COLO668 (cell line): Measurements from ENCODE around the gene IL31RA.
"Not testable (repeated sequence)": the region's sequence is repeated elsewhere in the genome, so short reads cannot be mapped to it uniquely, and the experiment has no call there.

Source experiments
- DNase-seq: peaks from one replicate; lab custom pipeline; 2025; ENCODE audit not compliant: unreplicated experiment; lab: John Stamatoyannopoulos, UW

IL31RA gene

GRCh38 chr5:55850839-55851674 lies at the start of gene IL31RA:
Gene IL31RA, plus strand, starts transcription at chr5:55851357. Its CDS starts 214 bp downstream, at chr5:55851571.
- no peak for DNase-seq

DNA sequence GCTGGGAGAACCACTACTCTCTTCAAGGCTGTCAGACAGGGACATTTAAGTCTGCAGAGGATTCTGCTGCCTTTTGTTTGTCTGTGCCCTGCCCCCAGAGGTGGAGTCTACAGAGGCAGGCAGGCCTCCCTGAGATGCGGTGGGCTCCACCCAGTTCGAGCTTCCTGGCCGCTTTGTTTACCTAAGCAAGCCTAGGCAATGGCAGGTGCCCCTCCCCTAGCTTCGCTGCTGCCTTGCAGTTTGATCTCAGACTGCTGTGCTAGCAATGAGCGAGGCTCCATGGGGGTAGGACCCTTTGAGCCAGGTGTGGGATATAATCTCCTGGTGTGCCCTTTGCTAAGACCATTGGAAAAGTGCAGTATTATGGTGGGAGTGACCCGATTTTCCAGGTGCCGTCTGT lies 42.3 kb upstream of the IL31RA start:
- DNase-seq: not testable (repeated sequence)

GRCh38 chr5:55815939-55816338 lies 35.2 kb upstream of the IL31RA start:
- not testable (repeated sequence) for DNase-seq

GRCh38 chr5:55816342-55816741 lies 34.8 kb upstream of the IL31RA start:
- no peak for DNase-seq

DNA sequence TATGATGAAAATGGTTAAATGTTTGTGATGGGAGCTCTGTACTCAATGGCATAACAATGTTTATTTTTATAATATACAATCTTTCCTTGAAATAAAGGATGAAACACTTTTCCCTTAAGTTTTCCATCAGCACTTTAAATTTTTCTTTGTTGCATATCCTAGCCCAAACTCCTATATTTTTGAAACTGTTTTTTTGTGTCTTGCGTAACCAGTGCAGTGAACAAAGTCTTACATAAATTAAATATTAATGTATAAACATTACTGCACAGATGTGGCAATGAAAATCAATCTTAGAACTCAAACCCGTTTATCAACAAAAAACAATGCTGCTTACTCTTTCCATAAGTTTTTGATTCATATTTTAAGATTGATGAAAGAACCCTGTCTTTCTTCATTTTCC lies 34.1 kb upstream of the IL31RA start:
- no peak for DNase-seq

DNA sequence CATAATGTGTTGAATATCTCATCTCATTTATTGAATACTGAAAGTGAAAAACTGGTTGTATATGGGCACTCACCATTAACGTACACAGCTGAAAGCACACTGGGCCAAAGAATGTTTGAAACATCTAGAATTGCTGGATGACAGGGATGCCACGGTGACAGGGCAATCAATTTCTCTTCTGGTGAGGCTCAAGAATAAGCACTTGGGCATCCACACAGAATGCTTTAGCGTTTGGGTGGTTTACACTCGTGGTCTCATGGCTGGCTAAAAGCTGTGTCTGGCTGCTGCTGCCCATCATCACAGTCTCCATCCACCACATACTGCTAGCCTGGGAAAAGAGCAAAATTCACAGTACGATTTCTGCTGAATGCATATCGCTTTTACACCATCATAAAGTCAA lies 30.7 kb upstream of the IL31RA start:
- DNase-seq: no peak

GRCh38 chr5:55821731-55822512 lies 29.2 kb upstream of the IL31RA start:
- no peak for DNase-seq

GRCh38 chr5:55823151-55823796 lies 27.9 kb upstream of the IL31RA start:
- no peak for DNase-seq

GRCh38 chr5:55829956-55830355 lies 21.2 kb upstream of the IL31RA start:
- DNase-seq: no peak

- DNase-seq: no peak
Observed at GRCh38 chr5:55832446-55832845, 18.7 kb upstream of the IL31RA start.

GRCh38 chr5:55836191-55836590 lies 15.0 kb upstream of the IL31RA start:
- DNase-seq: no peak

- DNase-seq: no peak
Observed at GRCh38 chr5:55841976-55842375, 9.2 kb upstream of the IL31RA start.

DNA sequence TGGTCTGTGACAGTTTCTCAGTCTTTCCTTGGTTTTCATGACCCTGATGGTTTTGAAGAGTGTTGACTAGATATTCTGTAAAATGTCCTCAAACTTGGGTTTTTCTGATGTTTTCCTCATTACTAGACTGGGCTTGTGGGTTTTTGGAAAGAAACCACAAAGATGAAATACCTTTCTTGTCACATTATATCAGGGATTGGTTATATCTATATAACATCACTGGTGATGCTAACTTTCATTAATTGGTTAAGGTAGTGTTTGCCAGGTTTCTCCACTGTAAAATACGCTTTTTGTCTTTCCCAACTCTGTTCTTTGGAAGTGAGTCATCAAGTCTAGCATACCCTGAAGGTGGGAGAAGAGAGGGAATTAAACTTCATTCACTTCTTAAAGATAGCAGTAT lies 3.3 kb upstream of the IL31RA start:
- no peak for DNase-seq

GRCh38 chr5:55848783-55849182 lies 2.4 kb upstream of the IL31RA start:
- DNase-seq: no peak

DNA sequence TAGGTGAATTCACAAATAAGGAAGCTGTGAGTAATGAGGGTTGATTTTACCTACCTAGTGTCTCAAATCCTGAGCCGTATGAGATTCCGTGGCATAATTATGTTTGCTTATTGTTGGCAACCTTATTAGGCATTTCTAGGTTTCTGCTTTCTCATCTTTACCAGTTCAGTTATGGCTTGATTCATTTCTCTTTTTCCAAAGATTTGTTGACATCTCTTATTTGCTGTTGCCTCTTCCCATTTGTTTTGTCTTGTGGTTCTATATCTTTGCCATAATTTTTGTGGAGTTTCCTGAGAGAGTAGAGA lies 470 bp downstream of the IL31RA start:
- no peak for DNase-seq

DNA sequence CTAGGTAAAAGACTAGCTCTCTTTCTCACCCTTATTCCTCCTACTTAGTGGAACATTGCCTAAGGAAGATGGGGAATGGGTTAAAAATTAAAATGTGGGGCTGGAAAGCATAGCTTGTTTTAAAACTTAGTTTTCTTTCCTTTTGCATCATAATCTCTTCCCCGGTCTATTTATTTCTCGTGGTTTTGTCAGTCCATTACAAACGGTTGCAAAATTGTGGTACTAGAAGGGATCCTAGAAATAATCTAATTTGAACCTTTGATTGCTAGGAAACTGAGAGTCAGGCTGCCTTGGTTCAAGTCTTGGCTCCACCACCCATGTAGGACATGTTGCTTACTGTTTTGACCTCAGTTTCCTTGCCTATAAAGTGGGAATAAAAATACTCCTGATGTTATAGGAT lies 1.3 kb downstream of the IL31RA start:
- no peak for DNase-seq

DNA sequence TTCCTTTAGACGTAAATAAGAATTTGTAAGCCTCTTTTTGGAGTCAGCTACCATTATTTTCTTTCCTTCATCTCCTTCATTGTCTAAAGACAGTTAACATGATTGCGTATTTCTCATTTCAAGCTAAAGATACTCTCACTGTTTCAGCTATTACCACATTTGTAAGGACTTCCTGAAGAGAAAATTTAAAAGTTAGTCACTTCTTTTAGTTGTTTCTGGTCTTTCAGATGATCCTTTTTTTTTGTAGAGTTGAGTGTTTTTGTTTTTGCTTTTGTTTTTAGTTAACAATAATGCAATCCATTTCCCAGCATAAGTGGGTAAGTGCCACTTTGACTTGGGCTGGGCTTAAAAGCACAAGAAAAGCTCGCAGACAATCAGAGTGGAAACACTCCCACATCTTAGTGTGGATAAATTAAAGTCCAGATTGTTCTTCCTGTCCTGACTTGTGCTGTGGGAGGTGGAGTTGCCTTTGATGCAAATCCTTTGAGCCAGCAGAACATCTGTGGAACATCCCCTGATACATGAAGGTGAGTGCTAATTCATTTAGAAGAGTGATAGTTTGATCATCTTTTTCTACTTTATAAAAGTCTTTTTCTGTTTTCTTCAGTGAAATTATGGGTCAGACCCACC lies 2.0 kb downstream of the IL31RA start:
- no peak for DNase-seq

GRCh38 chr5:55853818-55854217 lies 2.7 kb downstream of the IL31RA start:
- DNase-seq: no peak

DNA sequence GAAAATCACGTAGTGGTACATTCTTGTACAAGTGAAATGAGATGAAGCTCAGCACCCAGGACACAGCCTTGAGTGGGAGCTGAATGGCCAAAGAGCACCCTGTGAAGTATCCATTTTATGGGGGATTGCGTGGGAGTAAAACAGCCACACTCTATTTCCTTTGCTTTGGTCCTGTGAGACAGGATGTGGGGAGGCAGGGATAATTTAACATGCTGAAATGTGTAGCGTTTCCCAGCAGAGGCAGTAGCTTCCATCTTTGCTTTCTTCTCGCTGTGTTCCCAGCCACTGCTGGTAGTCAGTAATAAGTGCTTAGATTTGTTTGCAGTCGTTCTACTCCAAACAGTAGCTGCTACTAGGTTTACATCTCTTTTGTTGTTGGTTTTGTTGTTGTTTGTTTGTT lies 4.4 kb downstream of the IL31RA start:
- DNase-seq: no peak

- DNase-seq: no peak
Observed at GRCh38 chr5:55856516-55857246, 5.5 kb downstream of the IL31RA start.

GRCh38 chr5:55857247-55857640 lies 6.1 kb downstream of the IL31RA start:
- DNase-seq: no peak
